ENCODE data around the gene CXorf49B.
"Not testable (repeated sequence)": the region's sequence is repeated elsewhere in the genome, so short reads cannot be mapped to it uniquely, and the experiment has no call there.

The CXorf49B gene

DNA sequence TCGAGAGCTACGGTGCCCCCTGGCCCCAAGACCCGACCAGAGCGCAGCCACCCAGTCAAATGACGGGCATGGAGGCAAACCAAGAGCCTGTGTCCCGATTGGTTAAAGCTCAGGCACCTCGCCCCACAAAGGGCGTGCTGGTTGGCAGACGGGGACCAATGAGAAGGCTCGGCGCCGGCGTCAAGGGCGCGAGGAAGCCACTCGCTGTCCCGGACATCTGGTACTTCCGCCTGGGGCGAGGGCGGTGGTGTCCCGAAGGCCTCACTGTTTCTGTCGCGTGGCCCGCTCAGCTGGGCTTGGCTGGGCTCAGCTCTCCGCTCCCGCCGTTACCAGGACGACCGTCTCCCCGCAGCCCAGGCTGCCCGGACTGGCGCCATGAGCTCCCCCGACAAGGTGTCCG is at the start of gene CXorf49B:
TSS of gene CXorf49B (plus strand) at position 301 of the 400 bp plus-strand sequence. CDS start at position 376, 75 bp downstream.
- not testable (repeated sequence) for DNase-seq (ENCODE audit: low read depth in 2 of 2)

- not testable (repeated sequence) for DNase-seq (ENCODE audit: low read depth in 2 of 2)
These were observed 49.1 kb upstream of the CXorf49B start for GRCh38 chrX:71714064-71714463.

- DNase-seq (ENCODE audit: low read depth in 2 of 2): not testable (repeated sequence)
These were observed 47.6 kb upstream of the CXorf49B start for GRCh38 chrX:71715551-71715950.

- not testable (repeated sequence) for DNase-seq (ENCODE audit: low read depth in 2 of 2)
These were observed 46.8 kb upstream of the CXorf49B start for GRCh38 chrX:71716323-71716722.

DNA sequence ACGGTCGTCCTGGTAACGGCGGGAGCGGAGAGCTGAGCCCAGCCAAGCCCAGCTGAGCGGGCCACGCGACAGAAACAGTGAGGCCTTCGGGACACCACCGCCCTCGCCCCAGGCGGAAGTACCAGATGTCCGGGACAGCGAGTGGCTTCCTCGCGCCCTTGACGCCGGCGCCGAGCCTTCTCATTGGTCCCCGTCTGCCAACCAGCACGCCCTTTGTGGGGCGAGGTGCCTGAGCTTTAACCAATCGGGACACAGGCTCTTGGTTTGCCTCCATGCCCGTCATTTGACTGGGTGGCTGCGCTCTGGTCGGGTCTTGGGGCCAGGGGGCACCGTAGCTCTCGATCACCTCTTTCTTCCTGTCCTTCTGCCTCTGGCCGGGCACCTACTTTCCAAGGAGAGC is 45.0 kb upstream of the CXorf49B start, which contains the start of gene CXorf49:
TSS of gene CXorf49 (minus strand) at position 101 of the 400 bp plus-strand sequence. CDS start 134 bp downstream, outside the sequence.
- not testable (repeated sequence) for DNase-seq (ENCODE audit: low read depth in 2 of 2)

GRCh38 chrX:71719195-71719594 is 44.0 kb upstream of the CXorf49B start:
- DNase-seq (ENCODE audit: low read depth in 2 of 2): not testable (repeated sequence)

- not testable (repeated sequence) for DNase-seq (ENCODE audit: low read depth in 2 of 2)
These were observed 42.8 kb upstream of the CXorf49B start for GRCh38 chrX:71720289-71720886.

DNA sequence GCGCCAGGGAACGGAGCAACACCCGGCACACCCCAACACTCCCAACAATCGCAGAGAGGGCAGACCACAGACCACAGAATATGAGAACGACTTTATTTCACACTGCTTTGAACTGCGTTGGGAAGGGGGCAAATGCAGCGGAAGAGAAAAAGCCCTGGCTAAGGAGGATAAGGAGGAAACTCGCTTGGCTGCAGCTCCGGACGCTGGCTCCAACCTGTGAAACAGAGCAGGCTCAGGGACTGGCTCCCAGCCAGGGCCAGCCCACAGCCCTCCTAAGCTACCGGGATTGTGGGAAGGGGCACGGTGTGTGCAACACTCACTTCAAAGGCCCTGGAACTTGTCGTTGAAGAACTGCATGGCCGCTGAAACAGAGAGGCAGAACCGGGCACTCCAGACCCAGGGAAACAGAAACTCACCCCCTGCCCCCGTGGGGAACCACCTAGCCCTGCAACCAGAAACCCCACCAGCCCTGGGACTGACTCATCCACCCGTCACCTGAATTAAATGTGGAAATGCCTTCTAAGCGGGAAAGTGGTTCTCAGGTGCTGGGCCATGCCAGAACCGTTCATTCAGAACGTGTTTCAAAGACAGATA is 2.4 kb upstream of the CXorf49B start:
- not testable (repeated sequence) for DNase-seq (ENCODE audit: low read depth in 2 of 2)

DNA sequence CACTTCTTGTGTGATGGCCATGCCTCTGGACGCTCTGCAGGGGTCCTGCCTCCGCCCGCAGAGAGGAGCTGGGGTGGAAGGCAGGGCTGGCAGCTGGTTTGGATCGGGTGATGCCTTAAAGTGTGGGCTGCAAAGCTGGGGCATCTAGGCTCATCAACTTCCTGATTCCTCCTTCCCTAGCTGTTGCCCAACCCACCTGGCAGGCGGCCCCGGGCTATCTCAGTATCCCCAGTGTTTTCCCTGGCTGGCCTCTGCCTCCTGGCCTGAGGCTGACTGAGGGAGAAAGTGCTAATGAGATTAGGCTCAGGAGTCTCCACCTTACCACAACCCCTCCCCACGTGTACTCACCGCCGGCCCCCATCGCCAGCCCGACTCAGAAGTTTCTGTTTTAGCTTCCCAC is 1.7 kb downstream of the CXorf49B start:
- not testable (repeated sequence) for DNase-seq (ENCODE audit: low read depth in 2 of 2)

- DNase-seq (ENCODE audit: low read depth in 2 of 2): not testable (repeated sequence)
These were observed 2.5 kb downstream of the CXorf49B start for GRCh38 chrX:71765613-71766012.

GRCh38 chrX:71767134-71767533 is 4.0 kb downstream of the CXorf49B start:
- DNase-seq (ENCODE audit: low read depth in 2 of 2): not testable (repeated sequence)

- not testable (repeated sequence) for DNase-seq (ENCODE audit: low read depth in 2 of 2)
These were observed 15.2 kb downstream of the CXorf49B start for GRCh38 chrX:71778322-71778721.

DNA sequence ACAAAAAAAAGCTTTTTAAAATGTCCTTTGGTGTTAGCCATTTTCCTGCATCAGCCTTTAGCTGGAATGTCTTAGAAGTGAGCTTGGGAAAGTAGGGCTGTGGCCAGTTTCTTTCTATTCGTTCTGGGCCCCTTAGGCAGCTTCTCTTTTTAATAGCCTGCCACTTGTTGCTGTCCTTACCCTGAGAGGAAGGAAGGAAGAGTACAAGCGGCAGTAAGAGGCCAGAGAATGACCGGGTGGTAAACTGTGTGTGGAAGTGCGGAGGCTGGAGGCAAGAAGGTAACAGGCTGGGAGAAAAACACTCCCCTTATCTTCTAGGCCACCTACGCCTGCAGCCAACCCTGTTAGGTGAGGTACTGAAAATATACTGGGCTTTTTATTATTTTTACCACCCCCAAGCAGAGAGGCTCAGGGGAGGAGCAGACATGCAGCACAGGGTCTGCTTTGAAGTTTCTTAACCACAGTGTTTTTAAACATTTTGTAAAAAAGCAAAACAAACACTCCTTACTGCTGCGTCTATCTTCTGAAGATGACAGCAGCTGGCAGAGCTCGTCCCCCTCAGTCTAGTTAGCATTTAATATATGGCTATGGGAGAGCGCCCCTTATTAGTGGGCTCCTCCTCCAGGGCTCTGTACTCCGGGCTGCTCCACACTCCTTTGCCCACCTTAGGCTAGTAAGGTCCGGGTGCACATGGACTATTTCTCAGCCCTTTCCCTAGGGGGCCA is 19.2 kb downstream of the CXorf49B start:
- DNase-seq (ENCODE audit: low read depth in 2 of 2): not testable (repeated sequence)

DNA sequence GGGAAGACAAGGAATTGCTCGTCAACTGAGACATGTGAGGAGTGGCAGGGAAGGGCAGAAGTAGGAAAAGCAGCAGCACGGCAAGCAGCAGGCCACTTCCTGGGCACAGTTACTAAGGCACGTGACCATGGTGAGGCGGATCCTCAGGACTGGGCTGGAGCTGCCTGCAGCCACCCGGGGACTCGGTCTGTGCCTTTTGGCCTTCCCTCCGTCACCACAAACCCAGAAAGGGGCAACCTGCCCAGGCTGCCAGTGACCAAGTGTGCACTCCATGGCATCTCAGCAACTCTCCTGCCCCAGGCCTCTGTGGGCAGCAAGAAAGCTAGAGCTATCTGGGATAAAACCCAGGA is 19.8 kb downstream of the CXorf49B start:
- DNase-seq (ENCODE audit: low read depth in 2 of 2): not testable (repeated sequence)

DNA sequence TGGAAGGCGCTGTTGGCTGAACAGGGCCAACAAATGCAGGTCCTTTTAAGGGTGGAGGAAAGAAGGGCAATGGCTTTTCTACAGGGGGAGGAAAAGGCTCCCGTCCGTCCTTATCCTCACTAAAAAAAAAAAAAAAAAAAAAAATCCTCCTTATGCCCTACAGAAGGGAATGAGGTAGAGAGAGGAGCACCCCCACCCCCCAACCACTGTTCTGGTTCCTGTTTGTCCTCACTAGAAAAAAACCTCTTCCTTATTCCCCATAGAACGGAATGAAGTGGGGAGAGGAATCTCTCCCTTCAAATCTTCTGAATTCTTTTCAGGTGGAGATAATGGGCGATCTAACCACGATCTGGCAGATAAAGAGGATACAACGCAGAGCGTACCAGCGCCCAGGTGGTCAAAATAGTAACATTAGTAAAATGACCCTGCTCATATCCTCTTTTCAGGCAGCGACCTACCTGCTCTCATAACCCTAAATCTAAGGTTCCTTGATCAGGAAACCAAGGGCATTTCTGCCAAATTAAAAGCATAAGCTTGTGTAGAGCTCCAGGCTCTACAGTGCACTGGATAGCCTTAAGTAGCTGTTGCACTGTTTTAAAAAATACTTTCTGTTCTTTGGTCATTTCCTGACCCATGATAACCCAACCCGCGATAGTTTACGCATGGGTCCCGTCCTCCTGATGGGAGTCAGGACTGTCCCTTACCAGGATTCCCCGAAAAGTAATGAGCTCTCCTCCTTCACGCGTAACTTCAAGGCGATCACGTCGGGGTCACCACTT is 20.6 kb downstream of the CXorf49B start:
- not testable (repeated sequence) for DNase-seq (ENCODE audit: low read depth in 2 of 2)

- DNase-seq (ENCODE audit: low read depth in 2 of 2): not testable (repeated sequence)
These were observed 21.3 kb downstream of the CXorf49B start for GRCh38 chrX:71784348-71784983.

GRCh38 chrX:71806450-71806849 is 43.3 kb downstream of the CXorf49B start:
- DNase-seq (ENCODE audit: low read depth in 2 of 2): not testable (repeated sequence)

- no peak for DNase-seq (ENCODE audit: low read depth in 2 of 2)
These were observed 46.7 kb downstream of the CXorf49B start for GRCh38 chrX:71809886-71810285.

GRCh38 chrX:71814123-71814912 is 51.2 kb downstream of the CXorf49B start:
- DNase-seq (ENCODE audit: low read depth in 2 of 2): no peak

- DNase-seq (ENCODE audit: low read depth in 2 of 2): no peak
These were observed 52.2 kb downstream of the CXorf49B start for GRCh38 chrX:71815121-71815905.
